GM19372 (cell line): ENCODE data around the gene CHODL.

ENCODE experiments used
- ATAC-seq: cut with Tn5 transposase; IDR thresholded peaks from one replicate; pipeline ENCODE4 v1.9.1; 2021; ENCODE audit warnings: mild to moderate bottlenecking, low read depth, moderate library complexity; ENCODE audit not compliant: unreplicated experiment

CHODL gene

DNA sequence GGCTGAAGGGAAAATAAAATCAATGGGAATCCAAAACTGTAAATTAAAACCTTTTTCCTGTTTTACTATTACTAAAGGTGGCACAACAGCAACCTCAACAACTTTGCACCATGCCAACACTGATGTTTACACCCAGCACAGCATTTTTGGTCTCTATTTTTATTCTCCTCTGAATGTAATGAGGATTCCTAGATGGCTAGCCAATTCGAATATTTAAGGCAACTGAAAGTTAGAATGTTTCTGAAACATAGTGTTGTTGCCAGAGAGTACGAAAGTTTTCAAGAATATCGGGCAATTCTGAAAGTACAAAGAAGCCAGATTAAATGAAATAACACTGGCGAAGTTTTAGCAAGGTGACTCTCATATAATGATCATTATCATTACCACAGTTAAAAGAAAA lies 40.7 kb downstream of the CHODL start:
- no peak for ATAC-seq

DNA sequence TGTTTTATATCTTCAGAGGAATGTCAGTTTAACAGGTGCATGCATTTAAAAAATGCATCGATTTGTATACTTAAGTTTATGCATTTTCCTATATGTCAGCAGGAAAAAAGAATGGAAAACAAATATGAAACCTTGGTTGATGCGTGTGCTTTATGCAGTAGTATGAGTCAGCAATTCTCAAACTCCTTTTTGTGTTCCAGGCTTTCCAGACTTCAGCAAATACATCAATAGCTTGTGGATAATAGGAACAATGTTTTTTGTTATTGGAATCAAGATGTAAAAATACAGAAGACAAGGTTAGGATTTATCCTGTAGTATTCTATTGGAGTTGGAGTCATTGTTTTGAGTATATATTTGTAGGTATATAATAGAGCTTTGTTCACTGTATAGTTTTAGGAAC lies 45.2 kb downstream of the CHODL start:
- ATAC-seq, result no peak

GRCh38 chr21:18294100-18294499 lies 49.5 kb downstream of the CHODL start:
- ATAC-seq, result no peak

GRCh38 chr21:18298228-18298627 lies 53.6 kb downstream of the CHODL start:
- ATAC-seq, result no peak
